Calu3 (cell line): Measurements from ENCODE around the gene AGAP3. TPM values are rescaled to one million over a fixed set of nuclear protein-coding genes. Genes with fewer than 3 reads are reported as not detected.
A peak's percentile ranks its signal among the peaks of the same experiment; 100 is the strongest.

Experiments used
- BruUV-seq: library from RNA; stranded (reverse); fragments of 400-500 nt; replicated peaks from 2 replicates; lab custom pipeline; 2021; lab: Mats Ljungman, UMichigan
- CTCF ChIA-PET: fragments of 300-600 bp; sonication (Branson Sonifier 250); formaldehyde crosslinking; loops from one replicate; lab custom pipeline; 2022; ENCODE audit warnings: antibody characterized with exemption; lab: Charles Lee
- DNase-seq: peaks from one replicate; pipeline ENCODE4 v3.0.0; 2022
- H3K27ac Mint-ChIP-seq: one replicate; pipeline ENCODE4 v1.8.0; 2022; ENCODE audit warnings: mixed read lengths; ENCODE audit not compliant: unreplicated experiment
- H3K27me3 Mint-ChIP-seq: one replicate; pipeline ENCODE4 v1.8.0; 2022; ENCODE audit warnings: mixed read lengths; ENCODE audit not compliant: unreplicated experiment
- H3K36me3 Mint-ChIP-seq: one replicate; pipeline ENCODE4 v1.8.0; 2022; ENCODE audit warnings: mild to moderate bottlenecking, moderate library complexity, mixed read lengths; ENCODE audit not compliant: insufficient read depth, unreplicated experiment
- H3K4me1 Mint-ChIP-seq: one replicate; pipeline ENCODE4 v1.8.0; 2022; ENCODE audit warnings: mild to moderate bottlenecking, low read depth, mixed read lengths; ENCODE audit not compliant: unreplicated experiment
- H3K4me3 Mint-ChIP-seq: one replicate; pipeline ENCODE4 v1.8.0; 2022; ENCODE audit warnings: mild to moderate bottlenecking, low read depth, moderate library complexity, mixed read lengths; ENCODE audit not compliant: unreplicated experiment
- H3K9me3 Mint-ChIP-seq: one replicate; pipeline ENCODE4 v1.8.0; 2022; ENCODE audit warnings: low read depth, mixed read lengths; ENCODE audit not compliant: unreplicated experiment
- intact Hi-C: fragments of 100-400 bp; cut with micrococcal nuclease; formaldehyde crosslinking; loops from one replicate; pipeline ENCODE4 v1.10.0; 2022; ENCODE audit not compliant: unreplicated experiment
- total RNA-seq: library from RNA; stranded (reverse); gene quantifications from 2 replicates; pipeline ENCODE4 v1.2.3, GENCODE V29; 2022
- TF ChIP-seq, protein P1 (sequence below): fragments of 200-600 bp; IDR thresholded peaks from one replicate; pipeline ENCODE4 v1.8.0; 2022; ENCODE audit warnings: antibody characterized with exemption; ENCODE audit not compliant: unreplicated experiment

Gene AGAP3
- total RNA-seq, 1 experiment from 2014 or later, result 73.4 TPM

DNA sequence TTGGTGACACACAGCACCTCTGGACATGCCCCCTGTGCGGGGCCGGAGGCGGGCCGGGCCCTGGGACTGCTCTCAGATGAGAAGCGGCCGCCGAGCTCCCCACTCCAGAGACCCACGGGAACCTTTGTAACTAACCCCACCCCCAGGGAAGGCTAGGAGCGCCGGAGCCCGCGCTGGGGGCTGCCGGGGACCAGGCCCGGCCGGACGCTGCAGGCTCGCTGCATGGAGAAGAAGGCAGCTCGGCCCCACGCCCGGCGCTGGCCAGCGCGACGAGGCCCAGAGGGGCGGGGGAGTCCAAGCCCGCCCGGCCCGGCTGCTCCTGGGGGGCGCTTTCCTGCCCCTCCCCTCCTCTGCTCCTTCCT lies 36.5 kb downstream of the AGAP3 start:
- H3K27ac Mint-ChIP-seq, result no peak overlapping the region
- CTCF ChIA-PET, result no interaction called here
- intact Hi-C loops, result loop anchor here (5.0 kb wide), 2 partner anchors 120 to 180 kb away; no protein-coding TSS in a partner anchor

DNA sequence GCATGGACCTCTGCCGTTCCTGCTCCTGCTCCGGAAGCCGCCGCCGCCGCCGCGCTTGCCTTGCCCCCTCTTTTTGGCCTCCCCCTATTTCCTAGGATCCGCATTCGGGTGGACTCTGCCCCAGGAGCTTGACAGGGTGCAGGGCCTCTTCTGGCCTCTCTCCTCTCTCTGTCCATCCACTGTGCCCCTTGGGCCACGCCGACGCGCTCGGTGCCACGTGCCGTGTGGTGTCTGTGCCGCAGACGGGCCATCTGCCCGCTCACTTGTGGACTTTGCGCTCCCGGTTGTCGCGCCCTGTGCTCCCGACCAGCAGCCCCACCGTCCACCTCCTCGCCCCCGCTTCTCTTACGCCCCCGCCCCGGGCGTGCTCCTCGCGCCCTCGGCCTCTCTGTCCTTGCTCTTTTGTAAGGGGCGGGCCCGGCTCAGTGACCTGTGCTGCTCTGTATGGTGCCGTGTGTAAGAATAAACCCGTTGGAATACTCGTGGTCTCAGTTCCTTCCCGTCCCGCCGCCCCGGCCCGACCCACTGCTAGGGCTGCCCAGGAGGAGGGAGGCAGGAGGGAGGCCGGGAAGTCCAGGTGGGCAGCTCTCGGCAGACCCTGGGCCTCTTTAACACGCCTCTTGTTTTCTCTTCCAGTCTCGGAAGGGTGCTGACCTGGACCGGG lies 37.0 kb downstream of the AGAP3 start:
- H3K27ac Mint-ChIP-seq, result no peak overlapping the region
- intact Hi-C loops, result loop anchor here (5.0 kb wide), 2 partner anchors 119 to 179 kb away; no protein-coding TSS in a partner anchor
- no TSS peak for BruUV-seq
- CTCF ChIA-PET, result interaction anchor here (0.6 to 1.6 kb wide), 13 partner anchors 8 to 176 kb away, joined by 3 to 12 read pairs (median 4); partner anchors contain the start of genes ABCB8 and ABCF2
- H3K27me3 Mint-ChIP-seq, result no peaks in the 10 kb centered on the region
- H3K9me3 Mint-ChIP-seq, result no peaks in the 10 kb centered on the region
- no peaks in the 10 kb centered on the region for H3K4me1 Mint-ChIP-seq
- H3K4me3 Mint-ChIP-seq, result no peak overlapping the region
- H3K36me3 Mint-ChIP-seq, result peaks cover 25% of the 10 kb centered on the region
- TF ChIP-seq, protein P1, sequence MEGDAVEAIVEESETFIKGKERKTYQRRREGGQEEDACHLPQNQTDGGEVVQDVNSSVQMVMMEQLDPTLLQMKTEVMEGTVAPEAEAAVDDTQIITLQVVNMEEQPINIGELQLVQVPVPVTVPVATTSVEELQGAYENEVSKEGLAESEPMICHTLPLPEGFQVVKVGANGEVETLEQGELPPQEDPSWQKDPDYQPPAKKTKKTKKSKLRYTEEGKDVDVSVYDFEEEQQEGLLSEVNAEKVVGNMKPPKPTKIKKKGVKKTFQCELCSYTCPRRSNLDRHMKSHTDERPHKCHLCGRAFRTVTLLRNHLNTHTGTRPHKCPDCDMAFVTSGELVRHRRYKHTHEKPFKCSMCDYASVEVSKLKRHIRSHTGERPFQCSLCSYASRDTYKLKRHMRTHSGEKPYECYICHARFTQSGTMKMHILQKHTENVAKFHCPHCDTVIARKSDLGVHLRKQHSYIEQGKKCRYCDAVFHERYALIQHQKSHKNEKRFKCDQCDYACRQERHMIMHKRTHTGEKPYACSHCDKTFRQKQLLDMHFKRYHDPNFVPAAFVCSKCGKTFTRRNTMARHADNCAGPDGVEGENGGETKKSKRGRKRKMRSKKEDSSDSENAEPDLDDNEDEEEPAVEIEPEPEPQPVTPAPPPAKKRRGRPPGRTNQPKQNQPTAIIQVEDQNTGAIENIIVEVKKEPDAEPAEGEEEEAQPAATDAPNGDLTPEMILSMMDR, result no peak
- no peak for DNase-seq

More for the DNA sequence above, 36.5 kb downstream of the AGAP3 start:
- no peak for DNase-seq
- Mint-ChIP-seq H3K4me1 (no peaks in the 10 kb centered on the region), H3K9me3 (no peaks in the 10 kb centered on the region), H3K27me3 (no peaks in the 10 kb centered on the region), H3K4me3 (no peak overlapping the region), H3K36me3 (peaks cover 25% of the 10 kb centered on the region)
- TF ChIP-seq, protein P1, result no peak
- BruUV-seq, result no TSS peak

DNA sequence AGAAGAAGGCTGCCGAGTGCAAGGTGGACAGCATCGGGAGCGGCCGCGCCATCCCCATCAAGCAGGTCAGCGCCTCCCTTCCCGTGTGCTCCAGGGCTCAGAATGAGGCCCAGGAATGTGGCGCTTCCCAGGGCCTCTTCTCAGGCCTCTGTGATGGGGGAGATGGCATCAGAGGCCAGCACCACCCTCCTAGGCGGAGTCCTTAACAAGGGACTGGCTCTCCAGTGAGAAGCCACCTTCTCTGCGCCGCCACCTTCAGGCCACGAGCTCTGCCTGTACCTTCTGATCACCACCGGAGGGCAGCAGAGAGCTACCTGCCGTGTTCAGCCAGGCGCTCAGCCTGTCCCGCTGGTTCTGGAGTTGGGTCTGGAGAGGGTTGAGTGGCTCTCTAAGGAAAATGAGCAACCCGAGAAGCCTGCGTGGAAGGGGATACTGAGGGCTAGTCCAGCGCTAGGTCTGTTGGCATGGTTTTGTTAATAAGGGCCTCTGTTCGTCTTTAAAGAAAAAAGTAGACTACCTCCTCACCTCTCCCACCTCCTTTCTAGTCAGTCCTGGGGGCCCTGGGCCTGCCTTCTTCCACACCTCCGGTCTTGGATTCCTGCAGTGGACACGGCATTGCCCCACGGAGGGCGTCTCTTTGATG lies 37.7 kb downstream of the AGAP3 start:
- H3K27ac Mint-ChIP-seq, result no peak overlapping the region
- peak; percentile 90 for DNase-seq

DNA sequence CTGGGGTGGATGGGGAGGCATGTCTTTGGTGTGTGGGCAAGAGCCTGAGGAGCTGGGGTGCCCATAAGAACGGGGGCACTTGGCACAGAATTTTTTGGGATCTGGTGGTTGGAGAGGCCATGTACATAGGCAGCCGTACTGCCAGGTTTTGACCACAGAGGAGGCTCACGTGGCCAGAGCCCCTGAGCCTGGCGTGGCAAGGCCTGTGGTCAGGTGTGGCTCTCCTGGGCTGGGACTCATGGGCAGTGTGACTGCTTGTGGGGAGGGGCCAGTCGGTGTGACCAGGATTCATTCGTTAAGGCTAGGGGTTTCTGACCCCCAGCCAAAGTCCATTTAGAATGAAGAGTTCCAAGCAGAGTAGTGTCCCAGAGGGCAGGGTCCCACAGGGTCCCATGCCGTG lies 38.2 kb downstream of the AGAP3 start:
- Mint-ChIP-seq H3K27me3 (no peaks in the 10 kb centered on the region), H3K4me1 (no peaks in the 10 kb centered on the region), H3K9me3 (no peaks in the 10 kb centered on the region), H3K4me3 (no peak overlapping the region), H3K27ac (no peak overlapping the region), H3K36me3 (peaks cover 25% of the 10 kb centered on the region)
- TF ChIP-seq, protein P1, result no peak
- intact Hi-C loops, result loop anchor here (1.0 to 5.0 kb wide), 3 partner anchors 48 to 178 kb away; no protein-coding TSS in a partner anchor
- no peak for DNase-seq
- CTCF ChIA-PET, result interaction anchor here (0.5 to 1.6 kb wide), 9 partner anchors 9 to 177 kb away, joined by 3 to 12 read pairs (median 5); no protein-coding TSS in a partner anchor
- no TSS peak for BruUV-seq

More for the DNA sequence above, 37.7 kb downstream of the AGAP3 start:
- H3K36me3 Mint-ChIP-seq, result peaks cover 25% of the 10 kb centered on the region
- BruUV-seq, result no TSS peak
- CTCF ChIA-PET, result interaction anchor here (0.6 to 1.6 kb wide), 13 partner anchors 8 to 176 kb away, joined by 3 to 12 read pairs (median 4); partner anchors contain the start of genes ABCB8 and ABCF2
- intact Hi-C loops, result loop anchor here (1.0 to 5.0 kb wide), 3 partner anchors 48 to 178 kb away; no protein-coding TSS in a partner anchor
- H3K4me3 Mint-ChIP-seq, result no peak overlapping the region
- no peaks in the 10 kb centered on the region for H3K27me3 Mint-ChIP-seq
- TF ChIP-seq, protein P1, result peak; percentile 88
- no peaks in the 10 kb centered on the region for H3K4me1 Mint-ChIP-seq
- no peaks in the 10 kb centered on the region for H3K9me3 Mint-ChIP-seq
